ENCODE data around the gene ANKRD9. TPM values are rescaled to one million over a fixed set of nuclear protein-coding genes. Genes with fewer than 3 reads are reported as not detected.
A peak's percentile ranks its signal among the peaks of the same experiment; 100 is the strongest.

The ANKRD9 gene
- total and polyA plus RNA-seq, 2 donors (not counting 3 experiments of a cell fraction or from before 2014, with no cell fraction given) = 21.0 to 24.6 TPM

GRCh38 chr14:102503641-102504327 is 5.8 kb downstream of the ANKRD9 start:
- peaks cover 0 to 7% of the 10 kb centered on the region in 2 experiments for H3K36me3 ChIP-seq (ENCODE audit: control insufficient read depth in 2 of 2, extremely low read depth in 1 of 2, insufficient read depth in 2 of 2, low read length in 2 of 2)
- H3K4me3 ChIP-seq (replicated peaks in 1 of 3; ENCODE audit: insufficient read depth in 1 of 3, low read depth in 1 of 3, low read length in 3 of 3) = no peak overlapping the region
- FAIRE-seq = peak; percentile 97
- no peaks in the 10 kb centered on the region for H3K9me3 ChIP-seq (replicated peaks; ENCODE audit: control insufficient read depth, insufficient read depth, low read length)
- TF ChIP-seq CTCF (IDR thresholded peaks at IDR 0.05; ENCODE audit: extremely low read depth in 1 of 2, insufficient read depth in 1 of 2, low read depth in 1 of 2, low read length in 2 of 2) (no peak), FOS (IDR thresholded peaks at IDR 0.05; ENCODE audit: borderline replicate concordance, insufficient read depth, low read length) (peak; percentile 74)
- intact Hi-C loops (cut with micrococcal nuclease) = loop anchor here (10.0 kb wide), 1 partner anchor 139 kb away; the partner anchor contains the start of genes CINP and TECPR2
- H3K4me2 ChIP-seq (ENCODE audit: insufficient read depth, low read length) = peak overlapping the region; percentile 27
- ChIA-PET POLR2A (interaction anchor here (0.6 kb wide), 1 partner anchor 45 kb away, joined by 3 read pairs; no protein-coding TSS in a partner anchor), CTCF (interaction anchor here (1.0 to 2.2 kb wide), 4 partner anchors 12 to 66 kb away, joined by 3 to 12 read pairs (median 4); no protein-coding TSS in a partner anchor)
- dilution Hi-C loops (cut with MboI; ENCODE audit: extremely low pct_ligation_motif_present, low sequenced_read_pairs) = loop anchor here (10.0 kb wide), 1 partner anchor 59 kb away; no protein-coding TSS in a partner anchor
- H3K9me1 ChIP-seq (replicated peaks; ENCODE audit: control insufficient read depth, extremely low read depth, insufficient read depth, low read length) = no peaks in the 10 kb centered on the region
- H2AFZ ChIP-seq (ENCODE audit: low read depth, low read length) = peak overlapping the region; percentile 40
- DNase-seq (ENCODE audit: low read depth, low spot score) = peak; percentile 66
- H3K79me2 ChIP-seq (ENCODE audit: control insufficient read depth, insufficient read depth, low read length) = peaks cover 3% of the 10 kb centered on the region
- H3K27me3 ChIP-seq (ENCODE audit: control insufficient read depth in 2 of 2, insufficient read depth in 2 of 2, low read length in 2 of 2) = no peaks in the 10 kb centered on the region
- H3K27ac ChIP-seq (ENCODE audit: insufficient read depth, low read depth, low read length) = peak overlapping the region; percentile 69
- H3K9ac ChIP-seq (replicated peaks; ENCODE audit: extremely low read depth, insufficient read depth, low read length) = peak overlapping the region; percentile 35
- BruUV-seq (replicated peaks) = no TSS peak
- peaks cover 28% of the 10 kb centered on the region for H3K4me1 ChIP-seq (ENCODE audit: control insufficient read depth, extremely low read depth, insufficient read depth, low read length)
- H4K20me1 ChIP-seq (replicated peaks; ENCODE audit: control insufficient read depth, extremely low read depth, insufficient read depth, low read length) = no peaks in the 10 kb centered on the region

- no TSS peak for BruUV-seq (replicated peaks)
- H3K27ac ChIP-seq (ENCODE audit: insufficient read depth, low read depth, low read length) = no peak overlapping the region
- H2AFZ ChIP-seq (ENCODE audit: low read depth, low read length) = no peak overlapping the region
- intact Hi-C loops (cut with micrococcal nuclease) (loop anchor here (10.0 kb wide), 1 partner anchor 138 kb away; the partner anchor contains the start of genes CINP and TECPR2), dilution Hi-C loops (cut with MboI; ENCODE audit: extremely low pct_ligation_motif_present, low sequenced_read_pairs) (loop anchor here (10.0 kb wide), 1 partner anchor 58 kb away; no protein-coding TSS in a partner anchor)
- H3K4me2 ChIP-seq (ENCODE audit: insufficient read depth, low read length) = no peak overlapping the region
- H3K27me3 ChIP-seq (ENCODE audit: control insufficient read depth in 2 of 2, insufficient read depth in 2 of 2, low read length in 2 of 2) = no peaks in the 10 kb centered on the region
- POLR2A ChIA-PET = no interaction called here
- FAIRE-seq (no peak), DNase-seq (ENCODE audit: low read depth, low spot score) (no peak)
- no peak overlapping the region for H3K4me3 ChIP-seq (replicated peaks in 1 of 3; ENCODE audit: insufficient read depth in 1 of 3, low read depth in 1 of 3, low read length in 3 of 3)
- no peaks in the 10 kb centered on the region for H3K9me1 ChIP-seq (replicated peaks; ENCODE audit: control insufficient read depth, extremely low read depth, insufficient read depth, low read length)
- CTCF ChIA-PET = interaction anchor here (1.3 kb wide), 1 partner anchor 62 kb away, joined by 3 read pairs; no protein-coding TSS in a partner anchor
- no peak overlapping the region for H3K9ac ChIP-seq (replicated peaks; ENCODE audit: extremely low read depth, insufficient read depth, low read length)
- H3K79me2 ChIP-seq (ENCODE audit: control insufficient read depth, insufficient read depth, low read length) = no peaks in the 10 kb centered on the region
- no peak for TF ChIP-seq FOS (IDR thresholded peaks at IDR 0.05; ENCODE audit: borderline replicate concordance, insufficient read depth, low read length)
- no peak for TF ChIP-seq MYC (IDR thresholded peaks at IDR 0.05; ENCODE audit: low read depth, low read length)
- TF ChIP-seq JUN (IDR thresholded peaks at IDR 0.05; ENCODE audit: borderline replicate concordance, insufficient read depth, insufficient read length, low read depth) = no peak
- TF ChIP-seq GATA2 (IDR thresholded peaks at IDR 0.05; ENCODE audit: insufficient read depth, insufficient read length, low read depth, low read length) = no peak
- TF ChIP-seq POLR2A (IDR thresholded peaks at IDR 0.05; ENCODE audit: low read depth, low read length) = no peak
- no peaks in the 10 kb centered on the region for H3K9me3 ChIP-seq (replicated peaks; ENCODE audit: control insufficient read depth, insufficient read depth, low read length)
- peaks cover 0 to 15% of the 10 kb centered on the region in 2 experiments for H3K36me3 ChIP-seq (ENCODE audit: control insufficient read depth in 2 of 2, extremely low read depth in 1 of 2, insufficient read depth in 2 of 2, low read length in 2 of 2)
- no peaks in the 10 kb centered on the region for H4K20me1 ChIP-seq (replicated peaks; ENCODE audit: control insufficient read depth, extremely low read depth, insufficient read depth, low read length)
- H3K4me1 ChIP-seq (ENCODE audit: control insufficient read depth, extremely low read depth, insufficient read depth, low read length) = peaks cover 24% of the 10 kb centered on the region
Measured at GRCh38 chr14:102502571-102502970, 7.0 kb downstream of the ANKRD9 start.
